OCI-LY3 (cell line): ENCODE data around the gene FUOM.
"Not testable (repeated sequence)": the region's sequence is repeated elsewhere in the genome, so short reads cannot be mapped to it uniquely, and the experiment has no call there.

Experiments used
- H2AFZ ChIP-seq: fragments of 200-600, 300-600 bp; shearing (Covaris generic); 2 replicates; pipeline ENCODE4 v1.6.0; 2014; ENCODE audit warnings: antibody characterized with exemption, low read depth, low read length
- H3K27ac ChIP-seq: fragments of 200-600, 300-600 bp; sonication (generic); 2 replicates; pipeline ENCODE4 v1.5.1; 2014; ENCODE audit warnings: mild to moderate bottlenecking, low read length, moderate library complexity, mixed read lengths
- H3K27me3 ChIP-seq: fragments of 200-600, 300-600 bp; sonication (generic); 2 replicates; pipeline ENCODE4 v1.6.1; 2014; ENCODE audit warnings: low read depth, low read length, mixed read lengths
- H3K36me3 ChIP-seq: fragments of 200-600, 300-600 bp; sonication (generic); replicated peaks from 2 replicates; pipeline ENCODE3; 2014; ENCODE audit warnings: low read depth, low read length, mixed read lengths
- H3K4me1 ChIP-seq: fragments of 300-600, 200-600 bp; sonication (generic); 2 replicates; pipeline ENCODE4 v1.6.1; 2014; ENCODE audit warnings: low read length, mixed read lengths
- H3K4me2 ChIP-seq: fragments of 200-600, 300-600 bp; sonication (generic); 2 replicates; pipeline ENCODE4 v1.6.1; 2014; ENCODE audit warnings: low read length, mixed read lengths
- H3K4me3 ChIP-seq: fragments of 300-600, 200-600 bp; sonication (generic); 2 replicates; pipeline ENCODE4 v1.5.1; 2014; ENCODE audit warnings: antibody characterized with exemption, mild to moderate bottlenecking, low read length, moderate library complexity
- H3K79me2 ChIP-seq: fragments of 300-600, 200-600 bp; shearing (Covaris generic); 2 replicates; pipeline ENCODE4 v1.6.1; 2014; ENCODE audit warnings: mild to moderate bottlenecking, low read length, mixed read lengths
- H3K9ac ChIP-seq: fragments of 300-600, 200-600 bp; shearing (Covaris generic); 2 replicates; pipeline ENCODE4 v1.6.0; 2014; ENCODE audit warnings: mild to moderate bottlenecking, low read length, moderate library complexity
- H3K9me3 ChIP-seq: fragments of 200-600, 300-600 bp; shearing (Covaris generic); 2 replicates; pipeline ENCODE4 v1.6.1; 2014; ENCODE audit warnings: low read length, mixed read lengths; ENCODE audit not compliant: insufficient read depth
- H4K20me1 ChIP-seq: fragments of 200-600, 300-600 bp; sonication (generic); 2 replicates; pipeline ENCODE4 v1.6.1; 2016; ENCODE audit warnings: low read length, mixed read lengths; ENCODE audit not compliant: insufficient read depth
- CTCF ChIP-seq: fragments of 200-600, 300-600 bp; sonication (generic); IDR thresholded peaks from 2 replicates; pipeline ENCODE4 v1.5.1; 2014; ENCODE audit warnings: antibody characterized with exemption, low read length, low read depth
- EZH2phosphoT487 ChIP-seq: fragments of 200-600 bp; shearing (Covaris generic); IDR thresholded peaks from 2 replicates; pipeline ENCODE4 v1.6.1; 2018; ENCODE audit warnings: antibody characterized with exemption, mixed run types, low read depth

FUOM gene

GRCh38 chr10:133377818-133378250 lies 20.0 kb upstream of the FUOM start:
- Histone ChIP-seq H3K9me3 (no peaks in the 10 kb centered on the region), H3K79me2 (no peaks in the 10 kb centered on the region), H4K20me1 (no peaks in the 10 kb centered on the region), H3K27me3 (no peaks in the 10 kb centered on the region), H3K4me2 (peak overlapping the region; percentile 78), H3K4me1 (peaks cover 23% of the 10 kb centered on the region), H2AFZ (no peak overlapping the region; the same call in 1 of the 2 replicates), H3K36me3 (no peaks in the 10 kb centered on the region), H3K9ac (peak overlapping the region; percentile 61), H3K27ac (no peak overlapping the region), H3K4me3 (peak overlapping the region; percentile 81)
- TF ChIP-seq CTCF = no peak
- TF ChIP-seq EZH2phosphoT487 = no peak

GRCh38 chr10:133377025-133377817 lies 19.4 kb upstream of the FUOM start:
- no peaks in the 10 kb centered on the region for H4K20me1 ChIP-seq
- H2AFZ ChIP-seq = no peak overlapping the region
- no peaks in the 10 kb centered on the region for H3K27me3 ChIP-seq
- TF ChIP-seq EZH2phosphoT487 (no peak), CTCF (no peak)
- no peaks in the 10 kb centered on the region for H3K9me3 ChIP-seq
- H3K9ac ChIP-seq = no peak overlapping the region
- peaks cover 23% of the 10 kb centered on the region for H3K4me1 ChIP-seq
- no peak overlapping the region for H3K4me2 ChIP-seq
- H3K27ac ChIP-seq = no peak overlapping the region
- no peak overlapping the region for H3K4me3 ChIP-seq
- no peaks in the 10 kb centered on the region for H3K79me2 ChIP-seq
- no peaks in the 10 kb centered on the region for H3K36me3 ChIP-seq

DNA sequence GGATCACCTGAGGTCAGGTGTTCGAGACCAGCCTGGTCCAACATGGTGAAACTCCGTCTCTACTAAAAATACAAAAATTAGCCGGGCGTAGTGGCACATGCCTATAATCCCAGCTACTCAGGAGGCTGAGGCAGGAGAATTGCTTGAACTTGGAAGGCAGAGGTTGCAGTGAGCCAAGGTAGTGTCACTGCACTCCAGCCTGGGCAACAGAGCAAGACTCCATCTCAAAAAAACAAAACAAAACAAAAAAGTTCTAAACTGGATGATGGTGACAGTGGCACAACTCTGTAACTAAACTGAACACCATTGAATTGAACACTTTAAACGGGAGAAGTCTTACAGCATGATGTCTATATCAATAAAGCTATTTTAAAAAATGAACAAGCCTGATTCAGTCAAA lies 18.4 kb upstream of the FUOM start:
- H3K27ac ChIP-seq, H3K4me3 ChIP-seq, H2AFZ ChIP-seq, H3K36me3 ChIP-seq, H4K20me1 ChIP-seq, H3K9me3 ChIP-seq, H3K27me3 ChIP-seq, H3K9ac ChIP-seq, H3K4me2 ChIP-seq, H3K79me2 ChIP-seq: not testable (repeated sequence)
- H3K4me1 ChIP-seq = peaks cover 23% of the 10 kb centered on the region

DNA sequence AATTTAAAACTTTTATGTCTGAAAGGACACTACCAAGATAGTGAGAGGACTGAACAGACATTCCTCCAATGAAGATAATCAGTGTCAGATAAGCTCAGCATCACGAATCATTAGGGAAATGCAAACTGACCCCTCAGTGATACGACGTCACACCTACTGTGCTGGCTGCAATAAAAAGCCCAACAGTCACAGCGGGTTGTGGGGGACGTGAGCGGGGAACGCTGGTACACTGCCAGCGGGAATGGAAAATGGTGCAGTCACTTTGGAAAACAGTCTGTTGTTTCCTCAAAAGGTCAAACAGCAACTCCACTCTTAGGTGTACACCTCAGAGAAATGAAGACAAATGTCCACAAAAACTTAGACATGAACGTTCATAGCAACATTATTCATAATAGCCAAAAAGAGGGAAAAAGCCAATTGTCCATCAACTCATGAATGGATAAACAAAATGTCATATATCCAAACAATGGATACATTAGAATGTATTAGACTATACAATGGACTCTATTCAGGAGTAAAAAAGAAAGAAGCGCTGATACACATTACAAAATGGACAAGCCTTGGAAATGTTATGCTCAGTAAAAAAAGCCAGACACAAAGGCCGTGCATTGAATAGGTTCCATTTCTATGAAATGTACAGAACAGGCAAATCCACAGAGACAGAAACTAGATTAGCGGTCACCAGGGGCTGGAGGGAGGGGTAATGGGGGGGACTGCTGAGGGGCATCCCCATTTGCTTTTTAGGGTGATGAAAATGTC lies 17.7 kb upstream of the FUOM start:
- Histone ChIP-seq H3K9ac (no peak overlapping the region), H3K4me1 (peaks cover 23% of the 10 kb centered on the region), H3K27me3 (no peaks in the 10 kb centered on the region), H3K79me2 (no peaks in the 10 kb centered on the region), H4K20me1 (no peaks in the 10 kb centered on the region), H3K4me3 (no peak overlapping the region), H3K9me3 (no peaks in the 10 kb centered on the region), H2AFZ (no peak overlapping the region), H3K36me3 (no peaks in the 10 kb centered on the region), H3K4me2 (peak overlapping the region; percentile 36; the same call in 1 of the 2 replicates), H3K27ac (no peak overlapping the region)
- no peak for TF ChIP-seq CTCF
- TF ChIP-seq EZH2phosphoT487 = no peak
